Type B pancreatic cell (in vitro differentiated cells): ENCODE results near the gene ABHD6. TPM values are rescaled to one million over a fixed set of nuclear protein-coding genes. Genes with fewer than 3 reads are reported as not detected.
"Not testable (repeated sequence)": the region's sequence is repeated elsewhere in the genome, so short reads cannot be mapped to it uniquely, and the experiment has no call there.

ENCODE experiments used
- DNase-seq: peaks from one replicate; pipeline ENCODE4 v3.0.0; 2021; ENCODE audit warnings: mixed read lengths; ENCODE audit not compliant: unreplicated experiment; ENCODE audit errors: extremely low spot score
- H3K27ac Mint-ChIP-seq: 2 replicates; pipeline ENCODE4 v1.8.0; 2021; ENCODE audit warnings: mild to moderate bottlenecking, mixed read lengths
- H3K27me3 Mint-ChIP-seq: 2 replicates; pipeline ENCODE4 v1.8.0; 2021; ENCODE audit warnings: mixed read lengths
- H3K36me3 Mint-ChIP-seq: 2 replicates; pipeline ENCODE4 v1.8.0; 2021; ENCODE audit warnings: mixed read lengths
- H3K4me1 Mint-ChIP-seq: one replicate; pipeline ENCODE4 v1.8.0; 2021; ENCODE audit warnings: mixed read lengths; ENCODE audit not compliant: unreplicated experiment
- H3K4me3 Mint-ChIP-seq: 2 replicates; pipeline ENCODE4 v1.8.0; 2021; ENCODE audit warnings: mild to moderate bottlenecking, mixed read lengths
- H3K9me3 Mint-ChIP-seq: 2 replicates; pipeline ENCODE4 v1.8.0; 2021; ENCODE audit warnings: mixed read lengths
- CTCF ChIP-seq: fragments of 200-600 bp; sonication (generic); conservative IDR thresholded peaks from 2 replicates; pipeline ENCODE4 v1.5.0; 2021; ENCODE audit warnings: antibody characterized with exemption, mild to moderate bottlenecking
- total RNA-seq: library from RNA; stranded (reverse); gene quantifications from 2 replicates; pipeline ENCODE4 v1.2.1, GENCODE V29; 2021; ENCODE audit warnings: low replicate concordance

The ABHD6 gene
- total RNA-seq, 1 donor from 2014 or later = 15.7 TPM

GRCh38 chr3:58272891-58273290, 35.3 kb downstream of the ABHD6 start:
- TF ChIP-seq CTCF = no peak
- H3K4me1 Mint-ChIP-seq = no peaks in the 10 kb centered on the region
- DNase-seq = no peak
- no peaks in the 10 kb centered on the region for H3K27me3 Mint-ChIP-seq
- no peaks in the 10 kb centered on the region for H3K9me3 Mint-ChIP-seq
- H3K36me3 Mint-ChIP-seq = peaks cover 46% of the 10 kb centered on the region
- no peak overlapping the region for H3K27ac Mint-ChIP-seq
- no peak overlapping the region for H3K4me3 Mint-ChIP-seq

- DNase-seq, H3K27ac Mint-ChIP-seq, H3K9me3 Mint-ChIP-seq, H3K27me3 Mint-ChIP-seq, H3K4me1 Mint-ChIP-seq, H3K4me3 Mint-ChIP-seq: not testable (repeated sequence)
- peaks cover 50% of the 10 kb centered on the region for H3K36me3 Mint-ChIP-seq
Measured at GRCh38 chr3:58273362-58273761, 35.8 kb downstream of the ABHD6 start.

GRCh38 chr3:58274027-58274614, 36.5 kb downstream of the ABHD6 start:
- Mint-ChIP-seq H3K9me3 (no peaks in the 10 kb centered on the region), H3K27me3 (no peaks in the 10 kb centered on the region), H3K4me1 (no peaks in the 10 kb centered on the region), H3K4me3 (no peak overlapping the region), H3K27ac (no peak overlapping the region), H3K36me3 (peaks cover 56% of the 10 kb centered on the region)
- TF ChIP-seq CTCF = no peak
- DNase-seq = no peak

GRCh38 chr3:58281069-58281468, 43.5 kb downstream of the ABHD6 start:
- no peaks in the 10 kb centered on the region for H3K4me1 Mint-ChIP-seq
- no peaks in the 10 kb centered on the region for H3K27me3 Mint-ChIP-seq
- H3K9me3 Mint-ChIP-seq = no peaks in the 10 kb centered on the region
- DNase-seq = no peak
- H3K36me3 Mint-ChIP-seq = peaks cover 50% of the 10 kb centered on the region
- H3K27ac Mint-ChIP-seq = no peak overlapping the region
- no peak for TF ChIP-seq CTCF
- no peak overlapping the region for H3K4me3 Mint-ChIP-seq

DNA sequence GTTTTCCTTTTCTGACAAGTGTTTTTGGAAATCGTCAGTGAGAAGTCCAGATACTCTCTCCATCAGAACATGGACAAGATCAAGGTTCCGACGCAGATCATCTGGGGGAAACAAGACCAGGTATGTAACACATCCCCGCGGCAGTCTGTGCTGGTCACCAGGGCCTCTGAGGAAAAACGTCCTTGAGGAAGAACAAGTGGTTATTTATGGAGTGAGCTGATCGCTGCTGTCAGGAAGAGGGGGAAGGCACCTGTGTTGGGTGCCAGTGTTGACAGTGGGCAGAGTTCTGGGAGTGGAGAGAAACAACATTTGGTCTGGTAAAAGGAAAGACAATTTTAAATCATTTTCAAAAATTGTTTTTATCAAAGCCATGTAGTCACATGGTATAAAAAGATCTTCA, 47.7 kb downstream of the ABHD6 start:
- H3K4me3 Mint-ChIP-seq = no peak overlapping the region
- H3K27ac Mint-ChIP-seq = no peak overlapping the region
- H3K27me3 Mint-ChIP-seq = no peaks in the 10 kb centered on the region
- no peak for TF ChIP-seq CTCF
- no peaks in the 10 kb centered on the region for H3K9me3 Mint-ChIP-seq
- no peaks in the 10 kb centered on the region for H3K4me1 Mint-ChIP-seq
- peaks cover 26% of the 10 kb centered on the region for H3K36me3 Mint-ChIP-seq
- no peak for DNase-seq

GRCh38 chr3:58287354-58287753, 49.8 kb downstream of the ABHD6 start:
- Mint-ChIP-seq H3K36me3 (peaks cover 27% of the 10 kb centered on the region), H3K27ac (no peak overlapping the region), H3K4me3 (no peak overlapping the region), H3K27me3 (no peaks in the 10 kb centered on the region), H3K4me1 (no peaks in the 10 kb centered on the region), H3K9me3 (no peaks in the 10 kb centered on the region)
- no peak for TF ChIP-seq CTCF
- DNase-seq = no peak
